Endothelial cell of umbilical vein (primary cell): ENCODE measurements around the gene PNPLA1. TPM values are rescaled to one million over a fixed set of nuclear protein-coding genes. Genes with fewer than 3 reads are reported as not detected.

Experiments used
- BruUV-seq: library from RNA; stranded (reverse); fragments of 400-500 nt; replicated peaks from 2 replicates; lab custom pipeline; 2021; lab: Mats Ljungman, UMichigan
- CTCF ChIA-PET: fragments of 300-600, 350-600 bp; sonication (Branson Sonifier 250); formaldehyde crosslinking; loops from one replicate; lab custom pipeline; 2021; ENCODE audit warnings: antibody characterized with exemption, inconsistent platforms; lab: Charles Lee
- POLR2A ChIA-PET: fragments of 300-600, 350-600 bp; sonication (Branson Sonifier 250); formaldehyde crosslinking; loops from one replicate; lab custom pipeline; 2021; ENCODE audit warnings: antibody characterized with exemption, inconsistent platforms; lab: Charles Lee
- DNase-seq: peaks from one replicate; pipeline ENCODE4 v3.0.0-alpha.2; 2011; ENCODE audit warnings: low read depth, low spot score
- FAIRE-seq: peaks from 2 replicates; lab custom pipeline; 2011; peaks lifted over from hg19 to GRCh38; lab: Jason Lieb, UNC
- H2AFZ ChIP-seq: 2 replicates; pipeline ENCODE4 v1.6.0; 2012; ENCODE audit warnings: low read depth, low read length, control low read depth, inconsistent platforms
- H3K27ac ChIP-seq: 2 replicates; pipeline ENCODE4 v1.5.1; 2011; ENCODE audit warnings: low read depth, mild to moderate bottlenecking, control low read depth, low read length, moderate library complexity; ENCODE audit not compliant: insufficient read depth
- H3K27me3 ChIP-seq, 2 experiments: 2 replicates each; pipeline versions ENCODE4 v1.6.0 to v1.6.1; 2011; ENCODE audit warnings: low read length in 2 of 2, mixed read lengths in 1 of 2; ENCODE audit not compliant: control insufficient read depth in 2 of 2, insufficient read depth in 2 of 2
- H3K36me3 ChIP-seq, 2 experiments: 2 replicates in 1 of 2; 3 replicates in 1 of 2; pipeline ENCODE4 v1.5.1; 2011; ENCODE audit warnings: low read length in 2 of 2, mild to moderate bottlenecking in 1 of 2, moderate library complexity in 1 of 2; ENCODE audit not compliant: control insufficient read depth in 2 of 2, insufficient read depth in 2 of 2; ENCODE audit errors: extremely low read depth in 1 of 2
- H3K4me1 ChIP-seq: 3 replicates; pipeline ENCODE4 v1.5.1; 2011; ENCODE audit warnings: mild to moderate bottlenecking, low read length; ENCODE audit not compliant: control insufficient read depth, insufficient read depth; ENCODE audit errors: extremely low read depth
- H3K4me2 ChIP-seq: 2 replicates; pipeline ENCODE4 v1.6.1; 2011; ENCODE audit warnings: low read length, control low read depth, mixed read lengths; ENCODE audit not compliant: insufficient read depth
- H3K4me3 ChIP-seq, 3 experiments: fragments of 200-600 bp in 1 of 3; sonication (generic), shearing (Covaris generic) in 1 of 3; replicated peaks in 1 of 3; 2 replicates each; pipeline ENCODE4 v1.5.1; 2011 to 2016; ENCODE audit warnings: control low read depth in 3 of 3, low read length in 3 of 3, mild to moderate bottlenecking in 2 of 3, inconsistent platforms in 1 of 3, low read depth in 1 of 3, moderate library complexity in 1 of 3; ENCODE audit not compliant: insufficient read depth in 1 of 3
- H3K79me2 ChIP-seq: 2 replicates; pipeline ENCODE4 v1.6.0; 2012; ENCODE audit warnings: low read length, inconsistent platforms; ENCODE audit not compliant: control insufficient read depth, insufficient read depth
- H3K9ac ChIP-seq: replicated peaks from 2 replicates; pipeline ENCODE3; 2011; ENCODE audit warnings: low read length, control low read depth; ENCODE audit not compliant: insufficient read depth; ENCODE audit errors: extremely low read depth
- H3K9me1 ChIP-seq: replicated peaks from 3 replicates; pipeline ENCODE4 v1.6.0; 2011; ENCODE audit warnings: mild to moderate bottlenecking, low read length; ENCODE audit not compliant: control insufficient read depth, insufficient read depth; ENCODE audit errors: extremely low read depth
- H3K9me3 ChIP-seq: replicated peaks from 2 replicates; pipeline ENCODE4 v1.5.1; 2012; ENCODE audit warnings: low read length, inconsistent platforms; ENCODE audit not compliant: control insufficient read depth, insufficient read depth
- H4K20me1 ChIP-seq: replicated peaks from 2 replicates; pipeline ENCODE3; 2011; ENCODE audit warnings: mild to moderate bottlenecking, low read length; ENCODE audit not compliant: control insufficient read depth, insufficient read depth; ENCODE audit errors: extremely low read depth
- CTCF ChIP-seq, 2 donors: IDR thresholded peaks; 1 replicate in 1 of 2; 2 replicates in 1 of 2; pipeline ENCODE4 v1.5.1; 2011; ENCODE audit warnings: low read length in 2 of 2, mild to moderate bottlenecking in 2 of 2, moderate library complexity in 2 of 2, control low read depth in 1 of 2, inconsistent platforms in 1 of 2, low read depth in 1 of 2; ENCODE audit not compliant: insufficient read depth in 1 of 2; ENCODE audit errors: extremely low read depth in 1 of 2
- MYC ChIP-seq: IDR thresholded peaks from one replicate; pipeline ENCODE4 v1.6.1; 2011; ENCODE audit warnings: mild to moderate bottlenecking, low read depth, low read length
- POLR2A ChIP-seq: IDR thresholded peaks from 2 replicates; pipeline ENCODE4 v1.6.1; 2012; ENCODE audit warnings: low read depth, mild to moderate bottlenecking, control low read depth, low read length
- POLR2AphosphoS5 ChIP-seq: IDR thresholded peaks from 2 replicates; pipeline ENCODE4 v1.6.1; 2012; ENCODE audit warnings: low read depth, mild to moderate bottlenecking, control low read depth, low read length, moderate library complexity; ENCODE audit not compliant: insufficient read depth
- dilution Hi-C: fragments of 300-500 bp; cut with MboI; formaldehyde crosslinking; loops from one replicate; pipeline ENCODE4 v1.15.0; 2019; ENCODE audit warnings: low sequenced_read_pairs; ENCODE audit not compliant: extremely low pct_ligation_motif_present
- intact Hi-C: fragments of 100-400 bp; cut with micrococcal nuclease; formaldehyde crosslinking; loops from one replicate; pipeline ENCODE4 v1.10.0; 2022
- polyA plus RNA-seq, 4 experiments: library from polyadenylated mRNA; depleted of rRNA in 3 of 4; stranded (reverse) in 3 of 4; unstranded in 1 of 4; fragments of >200 nt; gene quantifications; 2 replicates each; pipeline versions ENCODE4 v1.2.1 to v1.2.3, GENCODE V29; 2011 to 2012; ENCODE audit warnings: missing spikeins in 1 of 4
- total RNA-seq: library from RNA; stranded (reverse); gene quantifications from 2 replicates; pipeline ENCODE4 v1.2.3, GENCODE V29; 2021

The PNPLA1 gene
- total and polyA plus RNA-seq, 2 donors (not counting 3 experiments of a cell fraction or from before 2014, with no cell fraction given), result not detected

GRCh38 chr6:36302227-36302976, 32.5 kb downstream of the PNPLA1 start:
- no TSS peak for BruUV-seq
- H2AFZ ChIP-seq, result no peak overlapping the region
- intact Hi-C loops, result loop anchor here (1.0 to 2.0 kb wide), 3 partner anchors 39 to 276 kb away; partner anchors contain the start of gene MAPK14

More at GRCh38 chr6:36302227-36302976, 32.5 kb downstream of the PNPLA1 start:
- H3K27me3 ChIP-seq, result peaks cover 0 to 6% of the 10 kb centered on the region in 2 experiments
- H3K36me3 ChIP-seq, result no peaks in the 10 kb centered on the region
- DNase-seq, result peak; percentile 92
- no peaks in the 10 kb centered on the region for H4K20me1 ChIP-seq
- ChIA-PET POLR2A (no interaction called here), CTCF (interaction anchor here (0.6 to 5.1 kb wide), 60 partner anchors 10 to 457 kb away, joined by 3 to 168 read pairs (median 6); partner anchors contain the start of genes BNIP5, MAPK13 and MAPK14)
- dilution Hi-C loops, result no loop called here
- H3K9ac ChIP-seq, result no peak overlapping the region
- H3K79me2 ChIP-seq, result no peaks in the 10 kb centered on the region
- no peak overlapping the region for H3K4me2 ChIP-seq
- no peak overlapping the region for H3K27ac ChIP-seq
- H3K4me1 ChIP-seq, result no peaks in the 10 kb centered on the region
- TF ChIP-seq POLR2A (no peak), POLR2AphosphoS5 (no peak), MYC (no peak), CTCF (IDR thresholded peaks at IDR 0.05; ENCODE audit: extremely low read depth in 1 of 2, insufficient read depth in 1 of 2, low read depth in 1 of 2, low read length in 2 of 2) (peak; percentile 95 to 98)
- no peaks in the 10 kb centered on the region for H3K9me3 ChIP-seq
- no peak overlapping the region for H3K4me3 ChIP-seq
- H3K9me1 ChIP-seq, result no peaks in the 10 kb centered on the region
- peak; percentile 96 for FAIRE-seq
